Measurements from ENCODE around the gene ETV6.

GRCh38 chr12:11658791-11659190 lies 9.3 kb downstream of the ETV6 start:
- TF ChIP-seq CTCF (IDR thresholded peaks at IDR 0.05) (no peak), POLR2A (IDR thresholded peaks at IDR 0.05) (no peak), POLR2AphosphoS5 (IDR thresholded peaks at IDR 0.05) (no peak)
